ENCODE measurements around the gene SLC29A4.

DNA sequence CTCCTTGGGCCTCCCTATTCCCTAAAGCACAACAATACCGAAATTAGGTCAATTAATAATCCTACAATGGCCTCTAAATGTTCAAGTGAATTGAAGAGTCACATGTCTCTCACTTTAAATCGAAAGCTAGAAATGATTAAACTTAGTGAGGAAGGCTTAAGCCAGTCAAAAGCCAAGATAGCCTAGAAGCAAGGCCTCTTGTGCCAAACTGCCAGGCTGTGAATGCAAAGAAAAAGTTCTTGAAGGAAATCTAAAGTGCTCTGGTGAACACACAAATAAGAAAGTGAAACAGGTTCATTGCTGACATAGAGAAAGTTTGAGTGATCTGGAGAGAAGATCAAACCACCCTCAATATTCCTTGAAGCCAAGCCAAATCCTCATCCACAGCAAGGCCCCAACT lies 57.2 kb downstream of the SLC29A4 start:
- no peak for TF ChIP-seq YY1 (IDR thresholded peaks at IDR 0.05; ENCODE audit: extremely low read depth, insufficient replicate concordance, low read depth, low read length)
- TF ChIP-seq, protein P1, sequence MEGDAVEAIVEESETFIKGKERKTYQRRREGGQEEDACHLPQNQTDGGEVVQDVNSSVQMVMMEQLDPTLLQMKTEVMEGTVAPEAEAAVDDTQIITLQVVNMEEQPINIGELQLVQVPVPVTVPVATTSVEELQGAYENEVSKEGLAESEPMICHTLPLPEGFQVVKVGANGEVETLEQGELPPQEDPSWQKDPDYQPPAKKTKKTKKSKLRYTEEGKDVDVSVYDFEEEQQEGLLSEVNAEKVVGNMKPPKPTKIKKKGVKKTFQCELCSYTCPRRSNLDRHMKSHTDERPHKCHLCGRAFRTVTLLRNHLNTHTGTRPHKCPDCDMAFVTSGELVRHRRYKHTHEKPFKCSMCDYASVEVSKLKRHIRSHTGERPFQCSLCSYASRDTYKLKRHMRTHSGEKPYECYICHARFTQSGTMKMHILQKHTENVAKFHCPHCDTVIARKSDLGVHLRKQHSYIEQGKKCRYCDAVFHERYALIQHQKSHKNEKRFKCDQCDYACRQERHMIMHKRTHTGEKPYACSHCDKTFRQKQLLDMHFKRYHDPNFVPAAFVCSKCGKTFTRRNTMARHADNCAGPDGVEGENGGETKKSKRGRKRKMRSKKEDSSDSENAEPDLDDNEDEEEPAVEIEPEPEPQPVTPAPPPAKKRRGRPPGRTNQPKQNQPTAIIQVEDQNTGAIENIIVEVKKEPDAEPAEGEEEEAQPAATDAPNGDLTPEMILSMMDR (IDR thresholded peaks at IDR 0.05 in 2 of 3, conservative IDR thresholded peaks at IDR 0.05 in 1 of 3; ENCODE audit: borderline replicate concordance in 1 of 3, insufficient read depth in 1 of 3, low read depth in 2 of 3, low read length in 2 of 3) = no peak
